ENCODE measurements around the gene CNGA4.
A peak's percentile ranks its signal among the peaks of the same experiment; 100 is the strongest.
"Not testable (repeated sequence)": the region's sequence is repeated elsewhere in the genome, so short reads cannot be mapped to it uniquely, and the experiment has no call there.

Gene CNGA4

DNA sequence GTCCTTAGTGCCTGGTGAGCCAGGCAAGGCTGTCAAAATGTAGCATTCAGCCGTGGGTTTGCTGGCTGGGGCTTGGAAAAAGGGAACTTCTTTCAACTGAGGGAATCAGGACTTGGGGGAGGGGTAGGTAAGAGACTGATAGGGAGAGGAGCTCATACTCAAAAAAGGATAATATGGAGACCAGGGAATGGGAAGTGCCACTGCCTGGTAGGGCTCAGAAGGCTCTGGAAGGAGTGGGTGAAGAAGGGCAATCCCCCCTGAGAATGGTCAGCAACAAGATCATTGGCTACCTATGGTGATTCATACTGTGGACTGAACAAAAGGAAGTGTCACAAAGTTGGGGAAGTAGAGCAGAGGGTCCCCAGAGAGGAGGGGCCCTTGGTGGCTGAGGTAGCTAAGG is 1.9 kb downstream of the CNGA4 start:
- TF ChIP-seq, protein P1, sequence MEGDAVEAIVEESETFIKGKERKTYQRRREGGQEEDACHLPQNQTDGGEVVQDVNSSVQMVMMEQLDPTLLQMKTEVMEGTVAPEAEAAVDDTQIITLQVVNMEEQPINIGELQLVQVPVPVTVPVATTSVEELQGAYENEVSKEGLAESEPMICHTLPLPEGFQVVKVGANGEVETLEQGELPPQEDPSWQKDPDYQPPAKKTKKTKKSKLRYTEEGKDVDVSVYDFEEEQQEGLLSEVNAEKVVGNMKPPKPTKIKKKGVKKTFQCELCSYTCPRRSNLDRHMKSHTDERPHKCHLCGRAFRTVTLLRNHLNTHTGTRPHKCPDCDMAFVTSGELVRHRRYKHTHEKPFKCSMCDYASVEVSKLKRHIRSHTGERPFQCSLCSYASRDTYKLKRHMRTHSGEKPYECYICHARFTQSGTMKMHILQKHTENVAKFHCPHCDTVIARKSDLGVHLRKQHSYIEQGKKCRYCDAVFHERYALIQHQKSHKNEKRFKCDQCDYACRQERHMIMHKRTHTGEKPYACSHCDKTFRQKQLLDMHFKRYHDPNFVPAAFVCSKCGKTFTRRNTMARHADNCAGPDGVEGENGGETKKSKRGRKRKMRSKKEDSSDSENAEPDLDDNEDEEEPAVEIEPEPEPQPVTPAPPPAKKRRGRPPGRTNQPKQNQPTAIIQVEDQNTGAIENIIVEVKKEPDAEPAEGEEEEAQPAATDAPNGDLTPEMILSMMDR (IDR thresholded peaks at IDR 0.05; ENCODE audit: borderline replicate concordance, control extremely low read depth, extremely low read depth, insufficient read depth, missing control alignments) = no peak
- in situ Hi-C loops (cut with MboI; ENCODE audit: low sequenced_read_pairs, unreplicated experiment) = no loop called here
- no peak for DNase-seq (ENCODE audit: low spot score)

DNA sequence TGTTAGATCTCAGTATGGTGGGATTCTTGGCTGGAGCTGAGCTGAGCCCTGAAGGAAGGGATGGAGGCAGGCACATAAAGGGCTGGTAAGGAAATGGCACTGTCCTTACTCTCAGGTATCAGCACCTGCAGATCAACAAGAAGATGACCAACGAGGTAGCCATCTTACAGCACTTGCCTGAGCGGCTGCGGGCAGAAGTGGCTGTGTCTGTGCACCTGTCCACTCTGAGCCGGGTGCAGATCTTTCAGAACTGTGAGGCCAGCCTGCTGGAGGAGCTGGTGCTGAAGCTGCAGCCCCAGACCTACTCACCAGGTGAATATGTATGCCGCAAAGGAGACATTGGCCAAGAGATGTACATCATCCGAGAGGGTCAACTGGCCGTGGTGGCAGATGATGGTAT is 2.4 kb downstream of the CNGA4 start:
- no peak for DNase-seq (ENCODE audit: low spot score)
- TF ChIP-seq, protein P1 (IDR thresholded peaks at IDR 0.05; ENCODE audit: borderline replicate concordance, control extremely low read depth, extremely low read depth, insufficient read depth, missing control alignments) = no peak
- in situ Hi-C loops (cut with MboI; ENCODE audit: low sequenced_read_pairs, unreplicated experiment) = no loop called here

DNA sequence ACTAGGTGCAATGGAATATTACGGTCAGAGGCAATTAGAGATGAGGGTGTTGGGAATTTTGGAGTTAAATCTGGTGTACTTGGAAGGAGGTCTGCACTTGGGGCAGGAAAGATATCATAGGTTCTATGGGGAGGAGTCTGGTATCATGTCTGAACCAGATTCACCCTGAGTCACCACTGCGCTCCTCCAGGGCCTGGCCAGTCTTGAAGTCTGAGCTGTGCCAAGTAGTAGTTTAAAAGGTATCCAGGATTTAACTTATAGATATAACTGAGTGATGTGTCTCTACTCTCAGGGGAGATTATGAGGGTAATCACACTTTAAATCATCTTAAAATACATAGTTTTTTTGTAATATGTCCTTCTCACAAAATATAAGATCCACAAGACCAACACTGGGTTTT is 6.6 kb downstream of the CNGA4 start:
- TF ChIP-seq, protein P1 (IDR thresholded peaks at IDR 0.05; ENCODE audit: borderline replicate concordance, control extremely low read depth, extremely low read depth, insufficient read depth, missing control alignments) = no peak
- no peak for DNase-seq (ENCODE audit: low spot score)
- in situ Hi-C loops (cut with MboI; ENCODE audit: low sequenced_read_pairs, unreplicated experiment) = no loop called here

DNA sequence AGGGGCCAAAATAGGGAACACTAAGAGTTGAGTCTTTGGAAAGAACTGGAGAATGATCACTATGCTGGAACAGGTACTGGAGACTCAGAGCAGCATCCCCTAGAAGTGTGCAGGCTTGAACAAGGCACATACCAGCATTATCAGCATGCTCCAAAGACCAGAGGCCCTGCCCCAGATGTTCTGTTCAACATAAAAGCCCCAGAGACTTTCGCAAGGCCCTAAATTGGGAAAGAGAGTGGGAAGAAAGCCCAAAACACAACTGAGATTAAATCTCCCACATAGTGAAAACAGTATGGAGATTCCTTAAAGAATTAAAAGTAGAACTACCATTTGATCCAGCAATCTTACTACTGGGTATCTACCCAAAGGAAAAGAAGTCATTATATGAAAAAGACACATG is 9.4 kb downstream of the CNGA4 start:
- in situ Hi-C loops (cut with MboI; ENCODE audit: low sequenced_read_pairs, unreplicated experiment) = no loop called here
- DNase-seq (ENCODE audit: low spot score) = no peak
- TF ChIP-seq, protein P1 (IDR thresholded peaks at IDR 0.05; ENCODE audit: borderline replicate concordance, control extremely low read depth, extremely low read depth, insufficient read depth, missing control alignments) = no peak

DNA sequence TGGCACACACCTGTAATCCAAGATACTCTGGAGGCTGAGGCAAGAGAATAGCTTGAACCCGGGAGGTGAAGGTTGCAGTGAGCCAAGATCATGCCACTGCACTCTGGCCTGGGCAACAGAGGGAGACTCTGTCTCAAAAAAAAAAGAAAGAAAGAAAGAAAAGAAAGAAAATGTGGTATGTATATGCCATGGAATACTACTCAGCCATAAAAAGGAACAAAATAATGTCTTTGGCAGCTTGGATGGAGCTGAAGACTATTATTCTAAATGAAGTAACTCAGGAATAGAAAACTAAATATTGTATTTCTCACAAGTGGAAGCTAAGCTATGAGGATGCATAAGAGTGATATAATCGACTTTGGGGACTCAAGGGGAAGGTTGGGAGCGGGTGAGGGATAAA is 10.0 kb downstream of the CNGA4 start:
- DNase-seq (ENCODE audit: low spot score); in situ Hi-C loops (cut with MboI; ENCODE audit: low sequenced_read_pairs, unreplicated experiment): not testable (repeated sequence)

DNA sequence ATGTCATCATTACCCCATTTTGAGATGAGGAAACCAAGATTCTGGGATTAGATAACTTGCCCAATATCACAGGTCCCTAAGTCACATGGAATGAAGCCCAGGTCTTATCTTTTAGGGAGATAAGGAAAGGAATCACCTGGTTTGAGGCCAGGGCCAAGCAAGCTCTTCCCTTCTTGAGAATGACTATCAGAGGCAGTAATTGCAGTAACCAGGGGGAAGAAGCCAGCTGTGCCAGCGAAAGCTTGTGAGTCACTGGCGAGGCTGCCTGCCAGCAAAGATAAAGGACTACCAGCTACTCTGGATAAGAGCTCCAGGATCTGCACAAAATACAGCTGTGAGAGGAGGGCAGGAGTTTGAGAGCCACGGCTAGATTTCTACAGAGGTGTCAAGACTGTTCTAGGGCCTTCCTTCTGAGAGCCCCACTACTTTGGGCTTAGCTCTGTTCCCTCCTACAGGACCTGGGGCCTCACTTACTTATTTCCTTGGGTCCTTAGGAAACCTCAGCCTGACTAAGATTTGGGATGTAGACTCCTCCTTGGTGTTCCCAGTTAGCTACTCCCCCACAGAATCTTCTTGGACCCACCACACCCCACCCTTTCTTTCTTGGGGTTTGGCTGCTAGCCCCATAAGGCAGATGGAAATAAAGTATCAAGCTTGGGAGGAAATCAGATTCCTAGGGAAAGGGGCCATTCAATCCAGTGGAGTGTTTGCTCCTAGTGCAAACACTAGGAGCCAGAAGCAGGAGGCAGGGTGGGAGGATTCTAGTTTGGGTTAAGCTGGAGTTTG is 11.1 kb downstream of the CNGA4 start:
- in situ Hi-C loops (cut with MboI; ENCODE audit: low sequenced_read_pairs, unreplicated experiment) = no loop called here
- TF ChIP-seq, protein P1 (IDR thresholded peaks at IDR 0.05; ENCODE audit: borderline replicate concordance, control extremely low read depth, extremely low read depth, insufficient read depth, missing control alignments) = no peak
- DNase-seq (ENCODE audit: low spot score) = no peak

DNA sequence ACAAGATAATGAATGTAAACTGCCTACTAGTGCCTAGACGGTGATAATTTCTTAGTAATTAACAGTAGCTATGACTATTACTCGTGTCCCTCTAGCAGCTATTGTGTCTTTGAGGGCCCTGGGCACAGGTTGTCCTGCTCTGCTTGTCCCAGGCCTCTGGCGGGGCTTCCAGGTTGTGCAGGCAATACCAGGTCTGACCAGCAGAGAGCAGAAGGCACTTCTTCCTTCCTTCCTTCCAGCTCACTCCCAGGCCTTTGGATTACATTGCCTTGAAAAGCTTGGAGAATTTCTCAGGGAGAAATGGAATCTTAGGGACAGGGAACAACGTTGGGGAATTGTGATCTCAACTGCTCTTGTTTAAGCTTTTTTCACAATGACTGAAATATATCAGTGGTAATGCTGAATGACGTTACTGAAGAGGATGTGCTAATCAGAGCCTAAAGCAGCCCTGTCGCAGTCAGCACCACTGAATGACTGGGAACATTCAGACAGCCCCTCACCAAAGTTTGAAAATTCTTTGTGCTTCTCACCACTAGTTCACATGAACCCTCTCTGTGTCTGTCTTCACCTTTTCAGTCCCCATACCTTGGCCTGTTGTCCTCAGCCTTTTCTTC is 12.3 kb downstream of the CNGA4 start:
- TF ChIP-seq, protein P1 (IDR thresholded peaks at IDR 0.05; ENCODE audit: borderline replicate concordance, control extremely low read depth, extremely low read depth, insufficient read depth, missing control alignments) = peak; percentile 55
- DNase-seq (ENCODE audit: low spot score) = peak; percentile 70
- in situ Hi-C loops (cut with MboI; ENCODE audit: low sequenced_read_pairs, unreplicated experiment) = no loop called here

Measured in GM13976 (cell line).